Ishikawa (cell line): ENCODE results near the gene FCAMR.

ENCODE experiments used
- CEBPB ChIP-seq: IDR thresholded peaks from 2 replicates; pipeline ENCODE4 v1.6.1; 2012
- CREB1 ChIP-seq: IDR thresholded peaks from 2 replicates; pipeline ENCODE4 v1.6.1; 2012; ENCODE audit warnings: low read depth
- EGR1 ChIP-seq: IDR thresholded peaks from 2 replicates; pipeline ENCODE4 v1.6.1; 2012
- EP300 ChIP-seq: IDR thresholded peaks from 2 replicates; pipeline ENCODE4 v1.6.1; 2012; ENCODE audit warnings: borderline replicate concordance
- FOXM1 ChIP-seq: IDR thresholded peaks from 2 replicates; pipeline ENCODE4 v1.6.1; 2012; ENCODE audit warnings: low read depth, borderline replicate concordance
- MAX ChIP-seq: IDR thresholded peaks from 2 replicates; pipeline ENCODE4 v1.6.1; 2012
- NFIC ChIP-seq: IDR thresholded peaks from 2 replicates; pipeline ENCODE4 v1.6.1; 2012
- RAD21 ChIP-seq: IDR thresholded peaks from 2 replicates; pipeline ENCODE4 v1.6.1; 2012; ENCODE audit warnings: low read depth
- TAF1 ChIP-seq: IDR thresholded peaks from 2 replicates; pipeline ENCODE4 v1.6.1; 2012; ENCODE audit warnings: low read depth, mild to moderate bottlenecking
- TCF12 ChIP-seq: IDR thresholded peaks from 2 replicates; pipeline ENCODE4 v1.6.1; 2012; ENCODE audit warnings: low read depth
- TEAD4 ChIP-seq: IDR thresholded peaks from 2 replicates; pipeline ENCODE4 v1.6.1; 2012
- YY1 ChIP-seq: IDR thresholded peaks from 2 replicates; pipeline ENCODE4 v1.6.1; 2012; ENCODE audit warnings: low read depth
- ZBTB7A ChIP-seq: IDR thresholded peaks from 2 replicates; pipeline ENCODE4 v1.6.1; 2012; ENCODE audit warnings: low read depth
- TF ChIP-seq, protein P1 (sequence below): IDR thresholded peaks from 2 replicates; pipeline ENCODE4 v1.6.1; 2012
- TF ChIP-seq, protein P2 (sequence below): IDR thresholded peaks from 2 replicates; pipeline ENCODE4 v1.6.1; 2012; ENCODE audit warnings: low read depth, mild to moderate bottlenecking

FCAMR gene

GRCh38 chr1:206963740-206964139 lies 6.5 kb downstream of the FCAMR start:
- TF ChIP-seq EGR1, result no peak
- TF ChIP-seq YY1, result no peak
- TF ChIP-seq, protein P1, sequence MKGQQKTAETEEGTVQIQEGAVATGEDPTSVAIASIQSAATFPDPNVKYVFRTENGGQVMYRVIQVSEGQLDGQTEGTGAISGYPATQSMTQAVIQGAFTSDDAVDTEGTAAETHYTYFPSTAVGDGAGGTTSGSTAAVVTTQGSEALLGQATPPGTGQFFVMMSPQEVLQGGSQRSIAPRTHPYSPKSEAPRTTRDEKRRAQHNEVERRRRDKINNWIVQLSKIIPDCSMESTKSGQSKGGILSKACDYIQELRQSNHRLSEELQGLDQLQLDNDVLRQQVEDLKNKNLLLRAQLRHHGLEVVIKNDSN, result no peak
- TF ChIP-seq, protein P2, sequence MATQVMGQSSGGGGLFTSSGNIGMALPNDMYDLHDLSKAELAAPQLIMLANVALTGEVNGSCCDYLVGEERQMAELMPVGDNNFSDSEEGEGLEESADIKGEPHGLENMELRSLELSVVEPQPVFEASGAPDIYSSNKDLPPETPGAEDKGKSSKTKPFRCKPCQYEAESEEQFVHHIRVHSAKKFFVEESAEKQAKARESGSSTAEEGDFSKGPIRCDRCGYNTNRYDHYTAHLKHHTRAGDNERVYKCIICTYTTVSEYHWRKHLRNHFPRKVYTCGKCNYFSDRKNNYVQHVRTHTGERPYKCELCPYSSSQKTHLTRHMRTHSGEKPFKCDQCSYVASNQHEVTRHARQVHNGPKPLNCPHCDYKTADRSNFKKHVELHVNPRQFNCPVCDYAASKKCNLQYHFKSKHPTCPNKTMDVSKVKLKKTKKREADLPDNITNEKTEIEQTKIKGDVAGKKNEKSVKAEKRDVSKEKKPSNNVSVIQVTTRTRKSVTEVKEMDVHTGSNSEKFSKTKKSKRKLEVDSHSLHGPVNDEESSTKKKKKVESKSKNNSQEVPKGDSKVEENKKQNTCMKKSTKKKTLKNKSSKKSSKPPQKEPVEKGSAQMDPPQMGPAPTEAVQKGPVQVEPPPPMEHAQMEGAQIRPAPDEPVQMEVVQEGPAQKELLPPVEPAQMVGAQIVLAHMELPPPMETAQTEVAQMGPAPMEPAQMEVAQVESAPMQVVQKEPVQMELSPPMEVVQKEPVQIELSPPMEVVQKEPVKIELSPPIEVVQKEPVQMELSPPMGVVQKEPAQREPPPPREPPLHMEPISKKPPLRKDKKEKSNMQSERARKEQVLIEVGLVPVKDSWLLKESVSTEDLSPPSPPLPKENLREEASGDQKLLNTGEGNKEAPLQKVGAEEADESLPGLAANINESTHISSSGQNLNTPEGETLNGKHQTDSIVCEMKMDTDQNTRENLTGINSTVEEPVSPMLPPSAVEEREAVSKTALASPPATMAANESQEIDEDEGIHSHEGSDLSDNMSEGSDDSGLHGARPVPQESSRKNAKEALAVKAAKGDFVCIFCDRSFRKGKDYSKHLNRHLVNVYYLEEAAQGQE, result no peak
- no peak for TF ChIP-seq RAD21
- TF ChIP-seq TEAD4, result no peak

- no peak for TF ChIP-seq TEAD4
- TF ChIP-seq, protein P1, result no peak
- TF ChIP-seq TAF1, result no peak
- no peak for TF ChIP-seq TCF12
- TF ChIP-seq, protein P2, result no peak
- no peak for TF ChIP-seq NFIC
- TF ChIP-seq CREB1, result no peak
- TF ChIP-seq RAD21, result no peak
- TF ChIP-seq MAX, result no peak
Measured at GRCh38 chr1:206963119-206963712, 7.0 kb downstream of the FCAMR start.

GRCh38 chr1:206962272-206962671 lies 8.0 kb downstream of the FCAMR start:
- no peak for TF ChIP-seq MAX
- no peak for TF ChIP-seq CEBPB
- TF ChIP-seq TEAD4, result no peak
- TF ChIP-seq, protein P1, result no peak
- TF ChIP-seq RAD21, result no peak
- no peak for TF ChIP-seq ZBTB7A
- no peak for TF ChIP-seq EP300
- TF ChIP-seq YY1, result no peak
- no peak for TF ChIP-seq EGR1
- TF ChIP-seq FOXM1, result no peak
- no peak for TF ChIP-seq NFIC
- no peak for TF ChIP-seq TCF12

- no peak for TF ChIP-seq FOXM1
- TF ChIP-seq, protein P2, result no peak
- TF ChIP-seq ZBTB7A, result no peak
- no peak for TF ChIP-seq RAD21
- no peak for TF ChIP-seq TAF1
- TF ChIP-seq, protein P1, result no peak
- TF ChIP-seq EP300, result no peak
- TF ChIP-seq TCF12, result no peak
- no peak for TF ChIP-seq MAX
- no peak for TF ChIP-seq NFIC
- TF ChIP-seq CEBPB, result no peak
- no peak for TF ChIP-seq TEAD4
- TF ChIP-seq EGR1, result no peak
- TF ChIP-seq YY1, result no peak
Measured at GRCh38 chr1:206961668-206962067, 8.6 kb downstream of the FCAMR start.
